D721Med (cell line): ENCODE measurements around the gene ADCY5.

Source experiments
- DNase-seq: peaks from one replicate; pipeline ENCODE4 v3.0.0; 2011; ENCODE audit warnings: low spot score; ENCODE audit not compliant: insufficient read length
- FAIRE-seq: peaks from 2 replicates; lab custom pipeline; 2011; peaks lifted over from hg19 to GRCh38; lab: Jason Lieb, UNC
- TF ChIP-seq, protein P1 (sequence below): IDR thresholded peaks from 2 replicates; pipeline ENCODE4 v1.5.1; 2012; ENCODE audit warnings: mild to moderate bottlenecking, control low read depth; ENCODE audit not compliant: insufficient read depth; ENCODE audit errors: missing control alignments

Gene ADCY5

DNA sequence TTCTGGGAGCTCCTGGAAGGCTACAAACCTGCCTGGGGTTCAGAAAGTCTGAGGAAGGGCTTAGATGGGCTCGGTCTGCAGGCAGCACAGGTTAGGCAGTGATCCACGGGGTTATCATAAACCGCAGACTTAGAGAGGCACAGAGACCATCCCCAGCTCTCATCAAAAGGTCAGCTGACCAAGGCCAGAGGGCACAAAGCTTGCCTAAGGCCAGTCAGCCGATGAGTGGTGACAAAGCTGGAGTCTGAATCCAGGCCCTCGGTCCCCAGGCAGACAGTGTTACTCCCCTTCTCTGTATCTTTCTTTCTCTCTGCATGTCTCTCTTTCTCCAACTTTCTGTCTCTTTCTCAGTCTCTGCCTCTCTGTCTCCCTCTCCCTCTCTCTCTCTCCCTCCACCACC is 56.5 kb downstream of the ADCY5 start:
- TF ChIP-seq, protein P1, sequence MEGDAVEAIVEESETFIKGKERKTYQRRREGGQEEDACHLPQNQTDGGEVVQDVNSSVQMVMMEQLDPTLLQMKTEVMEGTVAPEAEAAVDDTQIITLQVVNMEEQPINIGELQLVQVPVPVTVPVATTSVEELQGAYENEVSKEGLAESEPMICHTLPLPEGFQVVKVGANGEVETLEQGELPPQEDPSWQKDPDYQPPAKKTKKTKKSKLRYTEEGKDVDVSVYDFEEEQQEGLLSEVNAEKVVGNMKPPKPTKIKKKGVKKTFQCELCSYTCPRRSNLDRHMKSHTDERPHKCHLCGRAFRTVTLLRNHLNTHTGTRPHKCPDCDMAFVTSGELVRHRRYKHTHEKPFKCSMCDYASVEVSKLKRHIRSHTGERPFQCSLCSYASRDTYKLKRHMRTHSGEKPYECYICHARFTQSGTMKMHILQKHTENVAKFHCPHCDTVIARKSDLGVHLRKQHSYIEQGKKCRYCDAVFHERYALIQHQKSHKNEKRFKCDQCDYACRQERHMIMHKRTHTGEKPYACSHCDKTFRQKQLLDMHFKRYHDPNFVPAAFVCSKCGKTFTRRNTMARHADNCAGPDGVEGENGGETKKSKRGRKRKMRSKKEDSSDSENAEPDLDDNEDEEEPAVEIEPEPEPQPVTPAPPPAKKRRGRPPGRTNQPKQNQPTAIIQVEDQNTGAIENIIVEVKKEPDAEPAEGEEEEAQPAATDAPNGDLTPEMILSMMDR, result no peak
- no peak for DNase-seq
- FAIRE-seq, result no peak

GRCh38 chr3:123390865-123391600 is 57.9 kb downstream of the ADCY5 start:
- TF ChIP-seq, protein P1, result no peak
- DNase-seq (no peak), FAIRE-seq (no peak)

- DNase-seq, result no peak
- TF ChIP-seq, protein P1, result no peak
- no peak for FAIRE-seq
These were observed 59.3 kb downstream of the ADCY5 start for GRCh38 chr3:123389628-123389918.

GRCh38 chr3:123388811-123389627 is 59.9 kb downstream of the ADCY5 start:
- TF ChIP-seq, protein P1, result no peak
- DNase-seq (no peak), FAIRE-seq (no peak)

GRCh38 chr3:123388042-123388441 is 60.8 kb downstream of the ADCY5 start:
- DNase-seq (no peak), FAIRE-seq (no peak)
- TF ChIP-seq, protein P1, result no peak

GRCh38 chr3:123387532-123387931 is 61.4 kb downstream of the ADCY5 start:
- no peak for FAIRE-seq
- TF ChIP-seq, protein P1, result no peak
- DNase-seq, result no peak
